ENCODE data around the gene DMRTB1. TPM values are rescaled to one million over a fixed set of nuclear protein-coding genes. Genes with fewer than 3 reads are reported as not detected.

The DMRTB1 gene
- total and polyA plus RNA-seq, 2 donors (not counting 1 experiment from before 2014, with no cell fraction given), result not detected

GRCh38 chr1:53501065-53502005, 42.1 kb downstream of the DMRTB1 start:
- TF ChIP-seq EZH2 (IDR thresholded peaks at IDR 0.05; ENCODE audit: low read length, missing control alignments), result no peak
- no peak for TF ChIP-seq CTCF (conservative IDR thresholded peaks at IDR 0.05 in 1 of 2, IDR thresholded peaks at IDR 0.05 in 1 of 2; ENCODE audit: low read depth in 1 of 2, low read length in 2 of 2)
- H4K20me1 ChIP-seq (ENCODE audit: control insufficient read depth, extremely low read depth, insufficient read depth, low read length), result no peaks in the 10 kb centered on the region
- no peak for DNase-seq (ENCODE audit: low read depth in 2 of 2)
- no peaks in the 10 kb centered on the region for H3K79me2 ChIP-seq (ENCODE audit: control insufficient read depth, insufficient read depth, low read length)
- no peak overlapping the region for H2AFZ ChIP-seq (ENCODE audit: low read length)
- no peak overlapping the region for H3K4me3 ChIP-seq (replicated peaks in 1 of 4; ENCODE audit: control extremely low read depth in 1 of 4, insufficient read depth in 1 of 4, low read depth in 3 of 4, low read length in 4 of 4)
- no peak overlapping the region for H3K27ac ChIP-seq (ENCODE audit: insufficient read depth, low read length)
- no peak overlapping the region for H3K9ac ChIP-seq (ENCODE audit: insufficient read depth, low read length)
- no peak overlapping the region for H3K4me2 ChIP-seq (ENCODE audit: extremely low read depth, insufficient read depth, low read length)
- H3K4me1 ChIP-seq (ENCODE audit: control insufficient read depth, extremely low read depth, insufficient read depth, low read length), result no peaks in the 10 kb centered on the region
- no peaks in the 10 kb centered on the region for H3K9me3 ChIP-seq (ENCODE audit: control insufficient read depth, insufficient read depth, low read depth, low read length)
- no peaks in the 10 kb centered on the region for H3K27me3 ChIP-seq (ENCODE audit: control insufficient read depth, insufficient read depth, low read length)
- H3K36me3 ChIP-seq (ENCODE audit: control insufficient read depth, insufficient read depth, low read length), result no peaks in the 10 kb centered on the region

GRCh38 chr1:53502641-53503432, 43.6 kb downstream of the DMRTB1 start:
- Histone ChIP-seq H3K9ac (ENCODE audit: insufficient read depth, low read length) (no peak overlapping the region), H4K20me1 (ENCODE audit: control insufficient read depth, extremely low read depth, insufficient read depth, low read length) (no peaks in the 10 kb centered on the region), H3K36me3 (ENCODE audit: control insufficient read depth, insufficient read depth, low read length) (no peaks in the 10 kb centered on the region), H3K9me3 (ENCODE audit: control insufficient read depth, insufficient read depth, low read depth, low read length) (no peaks in the 10 kb centered on the region), H3K27ac (ENCODE audit: insufficient read depth, low read length) (no peak overlapping the region), H3K27me3 (ENCODE audit: control insufficient read depth, insufficient read depth, low read length) (no peaks in the 10 kb centered on the region), H2AFZ (ENCODE audit: low read length) (no peak overlapping the region), H3K4me2 (ENCODE audit: extremely low read depth, insufficient read depth, low read length) (no peak overlapping the region), H3K79me2 (ENCODE audit: control insufficient read depth, insufficient read depth, low read length) (no peaks in the 10 kb centered on the region), H3K4me3 (replicated peaks in 1 of 4; ENCODE audit: control extremely low read depth in 1 of 4, insufficient read depth in 1 of 4, low read depth in 3 of 4, low read length in 4 of 4) (no peak overlapping the region), H3K4me1 (ENCODE audit: control insufficient read depth, extremely low read depth, insufficient read depth, low read length) (no peaks in the 10 kb centered on the region)
- TF ChIP-seq EZH2 (IDR thresholded peaks at IDR 0.05; ENCODE audit: low read length, missing control alignments) (no peak), CTCF (conservative IDR thresholded peaks at IDR 0.05 in 1 of 2, IDR thresholded peaks at IDR 0.05 in 1 of 2; ENCODE audit: low read depth in 1 of 2, low read length in 2 of 2) (no peak)
- DNase-seq (ENCODE audit: low read depth in 2 of 2), result no peak
